ENCODE results near the gene C3orf33.
"Not testable (repeated sequence)": the region's sequence is repeated elsewhere in the genome, so short reads cannot be mapped to it uniquely, and the experiment has no call there.

C3orf33 gene, protein sequence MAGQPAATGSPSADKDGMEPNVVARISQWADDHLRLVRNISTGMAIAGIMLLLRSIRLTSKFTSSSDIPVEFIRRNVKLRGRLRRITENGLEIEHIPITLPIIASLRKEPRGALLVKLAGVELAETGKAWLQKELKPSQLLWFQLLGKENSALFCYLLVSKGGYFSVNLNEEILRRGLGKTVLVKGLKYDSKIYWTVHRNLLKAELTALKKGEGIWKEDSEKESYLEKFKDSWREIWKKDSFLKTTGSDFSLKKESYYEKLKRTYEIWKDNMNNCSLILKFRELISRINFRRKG

GRCh38 chr3:155805802-155806618, at the start of gene C3orf33:
TSS of gene C3orf33 (minus strand) at chr3:155806278. CDS start at chr3:155806252, 26 bp downstream.
- peaks cover 14% of the 10 kb centered on the region for H3K4me1 Mint-ChIP-seq
- DNase-seq (ENCODE audit: low spot score in 2 of 2) (peak; percentile 82 to 90), ATAC-seq (peak; percentile 98)
- peaks cover under 1% of the 10 kb centered on the region for H3K36me3 Mint-ChIP-seq
- H3K4me3 Mint-ChIP-seq: peak within 1 kb of the TSS; percentile 79
- peak within 1 kb of the TSS; percentile 91 for H3K27ac Mint-ChIP-seq
- H3K9me3 Mint-ChIP-seq: no peaks in the 10 kb centered on the region

DNA sequence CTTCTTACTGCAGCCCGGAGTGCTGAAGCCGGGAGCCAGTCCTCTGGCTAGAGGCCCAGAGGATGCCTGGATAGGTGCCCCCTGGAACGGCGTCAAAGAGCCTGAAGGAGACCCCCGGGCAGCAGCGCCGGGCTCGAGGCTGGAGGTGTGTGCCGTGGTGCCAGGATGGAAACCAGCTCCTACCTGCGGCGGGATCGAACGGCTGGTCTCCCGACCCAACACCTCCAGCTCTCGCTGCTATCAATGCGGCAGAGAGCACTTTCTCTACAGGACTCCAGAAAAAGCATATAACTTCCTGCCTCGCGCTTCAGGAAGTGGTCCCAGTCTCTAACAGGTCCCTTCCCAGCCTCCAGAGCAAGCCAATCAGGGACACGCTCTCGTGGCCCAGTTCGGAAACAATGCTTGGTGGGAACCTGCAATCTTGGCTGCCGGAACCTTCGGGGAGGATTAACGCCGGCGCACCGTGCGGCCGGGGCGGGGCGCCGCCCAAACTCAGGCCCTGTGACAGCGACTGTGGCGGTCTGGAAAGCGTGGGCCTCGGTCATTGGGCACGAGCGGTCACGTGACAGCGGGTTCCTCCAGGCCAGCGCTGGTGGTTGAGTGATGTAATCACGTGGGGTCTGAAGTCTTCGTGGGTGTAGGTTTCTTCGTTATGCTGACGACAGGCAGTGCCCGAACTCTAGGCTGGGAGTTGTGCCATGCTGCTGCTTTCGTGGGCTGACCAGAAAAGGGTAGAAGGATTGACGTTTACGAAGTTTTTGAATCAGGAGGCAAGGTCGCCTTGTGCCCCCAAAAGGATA, 48.3 kb upstream of the C3orf33 start, which contains the start of gene SLC33A1:
Gene SLC33A1, minus strand, starts transcription at position 287 of the 800 bp plus-strand sequence. CDS start 430 bp downstream, outside the sequence.
- ATAC-seq (peak; percentile 94), DNase-seq (ENCODE audit: low spot score in 2 of 2) (peak; percentile 95 to 99)
- Mint-ChIP-seq H3K9me3 (no peaks in the 10 kb centered on the region), H3K4me1 (peaks cover 35% of the 10 kb centered on the region), H3K36me3 (peaks cover 51% of the 10 kb centered on the region), H3K27ac (peak within 1 kb of the TSS; percentile 97), H3K4me3 (peak within 1 kb of the TSS; percentile 97)

DNA sequence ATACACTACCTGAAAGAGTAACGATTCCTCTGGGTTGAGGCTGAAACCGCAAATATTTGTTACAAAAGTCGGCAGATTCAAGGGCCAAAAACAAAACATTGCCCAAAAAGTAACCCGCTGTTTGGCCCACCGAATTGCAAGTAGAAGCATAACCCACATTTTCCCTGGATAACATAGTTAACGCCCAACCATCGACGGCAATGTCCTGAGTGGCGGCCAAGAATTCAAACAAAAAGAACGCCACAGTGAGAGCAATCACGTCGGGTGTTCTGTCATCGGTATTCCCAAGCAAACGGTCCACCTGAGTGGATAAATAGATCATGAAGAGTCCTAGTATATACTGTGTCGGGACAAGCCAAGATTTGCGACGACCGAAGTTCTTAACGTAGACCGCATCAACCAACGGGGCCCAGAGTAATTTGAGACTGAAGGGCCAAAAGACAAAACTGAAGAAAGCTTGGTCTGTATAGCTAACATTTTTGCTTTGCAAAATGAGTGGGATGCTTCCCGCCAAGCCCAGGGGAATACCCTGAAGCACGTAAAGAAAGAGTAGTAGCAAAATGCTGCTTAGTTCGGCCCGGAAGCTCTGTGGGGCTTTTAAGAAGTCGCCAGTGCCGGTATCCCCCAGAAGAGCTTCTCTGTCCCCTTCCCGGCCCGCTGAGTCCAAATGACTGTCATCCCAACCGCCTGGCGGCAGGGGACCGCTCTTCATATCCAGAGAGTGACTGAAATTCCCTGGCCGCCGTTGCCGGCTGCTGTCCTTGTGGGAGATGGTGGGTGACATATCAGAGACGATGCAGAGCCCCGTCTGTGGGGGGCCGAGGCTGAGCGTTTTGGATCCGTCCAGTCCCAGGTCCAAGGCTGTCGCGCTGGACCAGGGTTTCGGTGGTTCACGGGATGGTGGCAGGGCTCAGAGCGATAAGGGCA, 47.4 kb upstream of the C3orf33 start:
- H3K36me3 Mint-ChIP-seq: peaks cover 51% of the 10 kb centered on the region
- peak; percentile 6 for ATAC-seq
- H3K4me1 Mint-ChIP-seq: peaks cover 38% of the 10 kb centered on the region
- DNase-seq (ENCODE audit: low spot score in 2 of 2): peak in 1 of 2 donors; percentile 18
- H3K4me3 Mint-ChIP-seq: peak overlapping the region; percentile 97
- H3K9me3 Mint-ChIP-seq: no peaks in the 10 kb centered on the region
- peak overlapping the region; percentile 97 for H3K27ac Mint-ChIP-seq

DNA sequence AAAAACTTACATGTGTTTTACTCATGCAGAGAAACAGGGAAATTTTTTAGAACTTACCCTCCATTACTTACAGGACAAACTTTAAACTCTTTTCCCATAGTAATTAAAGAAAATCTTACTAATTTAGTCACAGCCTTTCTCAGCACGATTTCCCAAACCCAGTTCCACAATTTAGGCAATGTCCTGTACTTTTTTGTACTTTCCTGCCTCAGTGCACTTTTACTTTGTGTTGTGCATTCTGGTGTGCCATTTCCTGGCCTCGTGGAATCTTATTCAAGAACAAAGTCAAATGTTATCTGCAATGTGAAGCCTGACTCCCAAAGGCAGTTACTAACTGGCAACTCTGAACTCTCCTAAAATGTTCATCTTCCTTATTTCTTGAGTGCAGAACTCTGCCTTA, 46.3 kb upstream of the C3orf33 start:
- H3K4me3 Mint-ChIP-seq: peak overlapping the region; percentile 97
- DNase-seq (ENCODE audit: low spot score in 2 of 2) (no peak), ATAC-seq (no peak)
- peak overlapping the region; percentile 97 for H3K27ac Mint-ChIP-seq
- H3K9me3 Mint-ChIP-seq: no peaks in the 10 kb centered on the region
- peaks cover 45% of the 10 kb centered on the region for H3K4me1 Mint-ChIP-seq
- peaks cover 62% of the 10 kb centered on the region for H3K36me3 Mint-ChIP-seq

- Mint-ChIP-seq H3K36me3 (peaks cover 80% of the 10 kb centered on the region), H3K27ac (peak overlapping the region; percentile 58), H3K4me3 (peak overlapping the region; percentile 41), H3K4me1 (peaks cover 60% of the 10 kb centered on the region)
- not testable (repeated sequence) for H3K9me3 Mint-ChIP-seq; ATAC-seq; DNase-seq (ENCODE audit: low spot score in 2 of 2)
Measured at GRCh38 chr3:155849404-155849803, 43.3 kb upstream of the C3orf33 start.

GRCh38 chr3:155847993-155848392, 41.9 kb upstream of the C3orf33 start:
- DNase-seq (ENCODE audit: low spot score in 2 of 2): no peak
- Mint-ChIP-seq H3K9me3 (no peaks in the 10 kb centered on the region), H3K27ac (no peak overlapping the region), H3K4me3 (peak overlapping the region; percentile 7), H3K4me1 (peaks cover 64% of the 10 kb centered on the region), H3K36me3 (peaks cover 70% of the 10 kb centered on the region)
- ATAC-seq: no peak

GRCh38 chr3:155846119-155846518, 40.0 kb upstream of the C3orf33 start:
- no peaks in the 10 kb centered on the region for H3K9me3 Mint-ChIP-seq
- DNase-seq (ENCODE audit: low spot score in 2 of 2) (no peak), ATAC-seq (no peak)
- peaks cover 48% of the 10 kb centered on the region for H3K4me1 Mint-ChIP-seq
- H3K36me3 Mint-ChIP-seq: peaks cover 55% of the 10 kb centered on the region
- peak overlapping the region; percentile 11 for H3K4me3 Mint-ChIP-seq
- H3K27ac Mint-ChIP-seq: no peak overlapping the region

- Mint-ChIP-seq H3K4me3 (no peak overlapping the region), H3K27ac (no peak overlapping the region), H3K4me1 (peaks cover 38% of the 10 kb centered on the region), H3K36me3 (peaks cover 45% of the 10 kb centered on the region), H3K9me3 (no peaks in the 10 kb centered on the region)
- DNase-seq (ENCODE audit: low spot score in 2 of 2): no peak
- ATAC-seq: no peak
Measured at GRCh38 chr3:155843569-155843968, 37.5 kb upstream of the C3orf33 start.

DNA sequence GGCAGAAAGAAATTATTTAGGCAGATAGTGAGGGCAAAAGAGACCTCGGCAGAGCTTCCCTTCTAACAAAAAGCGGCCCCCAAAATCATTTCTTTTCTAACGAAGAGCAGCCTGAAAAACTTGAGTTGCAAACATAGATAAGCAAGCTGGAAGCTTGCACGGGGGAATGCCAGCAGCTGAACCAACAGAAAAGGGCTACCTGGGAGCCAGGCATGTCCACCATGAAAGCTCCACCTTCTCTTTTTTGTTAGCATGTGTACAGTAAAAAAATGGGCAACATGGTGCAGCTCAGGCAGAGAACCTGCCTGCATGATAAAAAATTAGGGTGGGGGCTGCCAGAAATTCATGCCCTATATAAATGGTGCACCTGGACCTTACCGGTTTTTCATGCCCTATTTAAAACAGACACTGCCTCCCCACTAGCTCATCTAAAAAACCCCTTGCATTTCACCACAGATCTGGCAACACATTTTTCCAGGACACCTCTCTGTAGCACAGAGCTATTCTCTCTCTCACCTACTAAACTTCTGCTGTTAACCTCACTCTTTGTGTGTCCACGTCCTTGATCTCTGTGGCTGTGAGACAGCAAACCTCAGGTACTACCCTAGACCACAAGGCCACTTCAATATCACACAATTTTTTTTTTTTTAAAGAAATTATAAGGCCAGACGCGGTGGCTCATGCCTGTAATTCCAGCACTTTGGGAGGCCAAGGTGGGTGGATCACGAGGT, 29.4 kb upstream of the C3orf33 start:
- H3K4me3 Mint-ChIP-seq: no peak overlapping the region

GRCh38 chr3:155828490-155829098, 22.5 kb upstream of the C3orf33 start:
- not testable (repeated sequence) for H3K27ac Mint-ChIP-seq; H3K9me3 Mint-ChIP-seq; H3K4me1 Mint-ChIP-seq; DNase-seq (ENCODE audit: low spot score in 2 of 2); H3K4me3 Mint-ChIP-seq; ATAC-seq
- peaks cover 82% of the 10 kb centered on the region for H3K36me3 Mint-ChIP-seq

More for the DNA sequence above, 29.4 kb upstream of the C3orf33 start:
- Mint-ChIP-seq H3K9me3 (no peaks in the 10 kb centered on the region), H3K4me1 (no peaks in the 10 kb centered on the region), H3K27ac (no peak overlapping the region), H3K36me3 (peaks cover 64% of the 10 kb centered on the region)
- no peak for DNase-seq (ENCODE audit: low spot score in 2 of 2)
- peak; percentile 80 for ATAC-seq

DNA sequence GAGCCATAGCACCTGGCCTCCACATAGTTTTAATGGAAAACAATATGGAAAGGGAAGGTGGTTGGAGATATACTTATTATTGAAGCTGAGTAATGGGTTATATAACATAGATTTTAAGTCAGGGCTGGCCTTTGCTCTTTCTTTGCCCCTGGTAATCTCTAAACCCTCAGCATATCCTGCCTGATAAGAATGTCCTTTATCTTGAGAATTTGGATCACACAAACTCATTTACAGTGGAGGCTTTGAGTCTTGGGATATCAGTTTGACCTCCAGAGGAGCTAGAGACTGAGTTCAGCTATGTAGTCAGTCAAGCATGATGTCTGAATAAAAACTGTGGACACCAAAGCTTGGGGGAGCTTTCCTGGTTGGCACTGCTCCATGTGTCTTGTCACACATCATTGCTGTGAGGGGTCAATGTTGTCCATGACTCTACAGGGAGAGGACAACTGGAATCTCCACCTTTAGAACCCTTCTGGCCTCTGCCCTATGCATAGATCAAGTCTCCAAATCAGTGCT, 9.0 kb upstream of the C3orf33 start:
- Mint-ChIP-seq H3K4me3 (no peak overlapping the region), H3K4me1 (no peaks in the 10 kb centered on the region), H3K36me3 (peaks cover 7% of the 10 kb centered on the region), H3K9me3 (no peaks in the 10 kb centered on the region), H3K27ac (no peak overlapping the region)
- ATAC-seq: no peak
- DNase-seq (ENCODE audit: low spot score in 2 of 2): no peak

- H3K4me3 Mint-ChIP-seq; H3K27ac Mint-ChIP-seq; DNase-seq (ENCODE audit: low spot score in 2 of 2); H3K9me3 Mint-ChIP-seq; H3K36me3 Mint-ChIP-seq; H3K4me1 Mint-ChIP-seq; ATAC-seq: not testable (repeated sequence)
Measured at GRCh38 chr3:155813224-155813623, 7.1 kb upstream of the C3orf33 start.

DNA sequence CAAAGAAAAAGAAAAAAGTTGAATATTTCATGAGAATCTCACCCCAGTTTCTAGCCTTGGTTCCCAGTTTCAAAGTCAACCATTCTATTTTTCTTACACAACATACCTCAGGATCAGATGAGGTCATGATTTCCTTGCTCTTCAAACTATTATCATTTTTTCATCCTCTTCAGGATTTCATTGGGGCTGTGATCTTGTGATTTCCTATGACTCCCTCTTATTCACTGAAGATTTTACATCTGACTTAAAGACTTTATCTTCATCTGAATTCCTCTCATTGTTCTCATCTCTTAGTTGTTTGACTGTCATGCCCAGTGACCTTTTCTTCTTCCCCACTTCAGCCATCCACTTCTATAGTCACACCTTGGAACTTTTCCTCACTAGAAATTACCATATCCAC, 3.1 kb upstream of the C3orf33 start:
- DNase-seq (ENCODE audit: low spot score in 2 of 2) (no peak), ATAC-seq (no peak)
- Mint-ChIP-seq H3K27ac (no peak overlapping the region), H3K4me1 (peaks cover 14% of the 10 kb centered on the region), H3K36me3 (no peaks in the 10 kb centered on the region), H3K4me3 (no peak overlapping the region), H3K9me3 (no peaks in the 10 kb centered on the region)

Data from stimulated activated effector memory CD8-positive, alpha-beta T cell treated with anti-CD3 and anti-CD28 coated beads, Interleukin-12 subunit alpha, Interleukin-12 subunit beta, amount 100 ng/mL, for 72 hours (primary cell).